ENCODE data around the gene NCOA3. TPM values are rescaled to one million over a fixed set of nuclear protein-coding genes. Genes with fewer than 3 reads are reported as not detected.

The NCOA3 gene
- total and polyA plus RNA-seq, 2 of the 8 experiments (the other 6 are each of a cell fraction or from before 2014, with no cell fraction given) = 7.9 to 24.7 TPM

- TF ChIP-seq CTCF (IDR thresholded peaks at IDR 0.05; ENCODE audit: control extremely low read depth in 1 of 3, insufficient read depth in 1 of 3, low read depth in 1 of 3, low read length in 3 of 3) (no peak), POLR2AphosphoS5 (IDR thresholded peaks at IDR 0.05; ENCODE audit: low read depth, low read length) (no peak), TBP (IDR thresholded peaks at IDR 0.05; ENCODE audit: low read depth, low read length) (no peak)
Measured at GRCh38 chr20:47453167-47453782, 48.4 kb upstream of the NCOA3 start (continued).
